Upper lobe of right lung (tissue), 1 donor: ENCODE results near the gene HOXD8. TPM values are rescaled to one million over a fixed set of nuclear protein-coding genes. Genes with fewer than 3 reads are reported as not detected.

Experiments used
- ATAC-seq: fragments of 200-7000 bp; cut with Tn5 transposase; one replicate; pipeline ENCODE4 v1.9.1; 2020; ENCODE audit warnings: mild to moderate bottlenecking, moderate library complexity
- DNase-seq: peaks from one replicate; pipeline ENCODE4 v3.0.0-alpha.2; 2020
- H3K27ac ChIP-seq: fragments of 200-600 bp; one replicate; pipeline ENCODE4 v1.8.0; 2022
- H3K27me3 ChIP-seq: fragments of 200-600 bp; one replicate; pipeline ENCODE4 v1.8.0; 2022; ENCODE audit warnings: mild to moderate bottlenecking
- H3K36me3 ChIP-seq: fragments of 200-600 bp; one replicate; pipeline ENCODE4 v1.8.0; 2022
- H3K4me1 ChIP-seq: fragments of 200-600 bp; one replicate; pipeline ENCODE4 v1.8.0; 2022
- H3K4me3 ChIP-seq: fragments of 200-600 bp; one replicate; pipeline ENCODE4 v1.8.0; 2022; ENCODE audit warnings: mild to moderate bottlenecking
- H3K9me3 ChIP-seq: fragments of 200-600 bp; one replicate; pipeline ENCODE4 v1.8.0; 2022
- intact Hi-C: fragments of 100-400 bp; cut with DNase I; formaldehyde crosslinking; loops from one replicate; pipeline ENCODE4 v1.11.0; 2022
- total RNA-seq: library from RNA; stranded (reverse); fragmentation: NEBNext Ultra II Directional; extraction: Animal tissue kit (Norgen Biotek cat#: 25700); gene quantifications from one replicate; pipeline ENCODE4 v1.2.1, GENCODE V29; 2021
- TF ChIP-seq, protein P1 (sequence below): fragments of 200-600 bp; IDR thresholded peaks from one replicate; pipeline ENCODE4 v1.8.0; 2022; ENCODE audit warnings: antibody characterized with exemption
- donor health status: DM: no; HTN: yes; CAD: no; lungs with severe emphysema.

Gene HOXD8
- total RNA-seq, 1 donor from 2014 or later = 2.6 TPM

DNA sequence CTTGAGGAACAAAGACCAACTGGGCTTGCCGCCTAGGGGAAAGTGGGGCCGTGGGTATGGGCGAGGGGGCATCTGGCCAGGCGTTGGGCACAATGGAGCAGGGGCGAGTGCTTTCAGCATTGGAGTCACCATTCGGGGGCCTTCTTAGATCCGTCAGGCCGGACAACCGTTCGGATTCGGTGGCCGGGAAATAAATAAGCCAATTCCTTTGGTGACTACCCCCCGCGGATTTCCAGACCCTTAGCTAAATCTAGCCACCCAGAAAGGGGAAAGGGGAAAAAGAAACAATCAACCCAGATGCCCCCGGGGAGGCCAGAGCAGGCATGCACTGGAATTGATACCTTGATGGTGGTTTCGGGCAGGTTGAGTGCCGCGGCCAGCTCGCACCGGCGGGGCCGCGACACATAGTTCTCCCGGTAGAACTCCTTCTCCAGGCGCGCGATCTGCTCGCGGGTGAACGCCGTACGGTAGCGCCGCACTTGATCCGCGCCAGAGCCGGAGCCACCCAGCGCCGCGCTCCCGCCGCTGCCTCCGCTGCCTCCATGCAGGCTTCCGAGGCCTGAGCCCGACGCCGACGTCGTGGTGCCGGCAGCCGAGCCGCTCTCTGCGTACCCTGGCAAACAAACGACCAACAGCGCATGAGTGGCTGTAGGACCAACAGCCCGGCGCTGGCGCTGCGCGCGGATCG is 47.5 kb upstream of the HOXD8 start:
- H3K27ac ChIP-seq = no peak overlapping the region
- TF ChIP-seq, protein P1, sequence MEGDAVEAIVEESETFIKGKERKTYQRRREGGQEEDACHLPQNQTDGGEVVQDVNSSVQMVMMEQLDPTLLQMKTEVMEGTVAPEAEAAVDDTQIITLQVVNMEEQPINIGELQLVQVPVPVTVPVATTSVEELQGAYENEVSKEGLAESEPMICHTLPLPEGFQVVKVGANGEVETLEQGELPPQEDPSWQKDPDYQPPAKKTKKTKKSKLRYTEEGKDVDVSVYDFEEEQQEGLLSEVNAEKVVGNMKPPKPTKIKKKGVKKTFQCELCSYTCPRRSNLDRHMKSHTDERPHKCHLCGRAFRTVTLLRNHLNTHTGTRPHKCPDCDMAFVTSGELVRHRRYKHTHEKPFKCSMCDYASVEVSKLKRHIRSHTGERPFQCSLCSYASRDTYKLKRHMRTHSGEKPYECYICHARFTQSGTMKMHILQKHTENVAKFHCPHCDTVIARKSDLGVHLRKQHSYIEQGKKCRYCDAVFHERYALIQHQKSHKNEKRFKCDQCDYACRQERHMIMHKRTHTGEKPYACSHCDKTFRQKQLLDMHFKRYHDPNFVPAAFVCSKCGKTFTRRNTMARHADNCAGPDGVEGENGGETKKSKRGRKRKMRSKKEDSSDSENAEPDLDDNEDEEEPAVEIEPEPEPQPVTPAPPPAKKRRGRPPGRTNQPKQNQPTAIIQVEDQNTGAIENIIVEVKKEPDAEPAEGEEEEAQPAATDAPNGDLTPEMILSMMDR = no peak
- H3K4me3 ChIP-seq = no peak overlapping the region
- ATAC-seq = no peak
- H3K36me3 ChIP-seq = no peaks in the 10 kb centered on the region
- intact Hi-C loops = no loop called here
- no peaks in the 10 kb centered on the region for H3K9me3 ChIP-seq
- H3K27me3 ChIP-seq = peaks cover 97% of the 10 kb centered on the region
- no peaks in the 10 kb centered on the region for H3K4me1 ChIP-seq
- DNase-seq = no peak

DNA sequence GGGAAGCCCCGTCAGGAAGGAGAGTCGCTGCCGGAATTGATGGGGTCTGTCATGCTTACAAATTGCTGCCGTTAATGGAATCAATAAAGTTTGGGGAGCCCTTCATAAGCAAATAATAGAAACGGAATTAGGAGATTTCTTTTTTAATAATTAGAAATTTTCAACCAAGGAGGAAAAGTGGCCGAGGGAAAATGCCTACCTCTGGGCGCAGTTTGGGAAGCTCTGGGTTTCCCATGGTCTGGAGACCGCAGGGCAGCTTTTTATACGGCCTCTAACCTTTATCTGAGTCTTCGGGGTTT is 47.0 kb upstream of the HOXD8 start:
- H3K9me3 ChIP-seq = no peaks in the 10 kb centered on the region
- DNase-seq = no peak
- ATAC-seq = no peak
- TF ChIP-seq, protein P1 = no peak
- peaks cover 97% of the 10 kb centered on the region for H3K27me3 ChIP-seq
- H3K27ac ChIP-seq = no peak overlapping the region
- H3K36me3 ChIP-seq = no peaks in the 10 kb centered on the region
- H3K4me3 ChIP-seq = no peak overlapping the region
- intact Hi-C loops = no loop called here
- no peaks in the 10 kb centered on the region for H3K4me1 ChIP-seq

DNA sequence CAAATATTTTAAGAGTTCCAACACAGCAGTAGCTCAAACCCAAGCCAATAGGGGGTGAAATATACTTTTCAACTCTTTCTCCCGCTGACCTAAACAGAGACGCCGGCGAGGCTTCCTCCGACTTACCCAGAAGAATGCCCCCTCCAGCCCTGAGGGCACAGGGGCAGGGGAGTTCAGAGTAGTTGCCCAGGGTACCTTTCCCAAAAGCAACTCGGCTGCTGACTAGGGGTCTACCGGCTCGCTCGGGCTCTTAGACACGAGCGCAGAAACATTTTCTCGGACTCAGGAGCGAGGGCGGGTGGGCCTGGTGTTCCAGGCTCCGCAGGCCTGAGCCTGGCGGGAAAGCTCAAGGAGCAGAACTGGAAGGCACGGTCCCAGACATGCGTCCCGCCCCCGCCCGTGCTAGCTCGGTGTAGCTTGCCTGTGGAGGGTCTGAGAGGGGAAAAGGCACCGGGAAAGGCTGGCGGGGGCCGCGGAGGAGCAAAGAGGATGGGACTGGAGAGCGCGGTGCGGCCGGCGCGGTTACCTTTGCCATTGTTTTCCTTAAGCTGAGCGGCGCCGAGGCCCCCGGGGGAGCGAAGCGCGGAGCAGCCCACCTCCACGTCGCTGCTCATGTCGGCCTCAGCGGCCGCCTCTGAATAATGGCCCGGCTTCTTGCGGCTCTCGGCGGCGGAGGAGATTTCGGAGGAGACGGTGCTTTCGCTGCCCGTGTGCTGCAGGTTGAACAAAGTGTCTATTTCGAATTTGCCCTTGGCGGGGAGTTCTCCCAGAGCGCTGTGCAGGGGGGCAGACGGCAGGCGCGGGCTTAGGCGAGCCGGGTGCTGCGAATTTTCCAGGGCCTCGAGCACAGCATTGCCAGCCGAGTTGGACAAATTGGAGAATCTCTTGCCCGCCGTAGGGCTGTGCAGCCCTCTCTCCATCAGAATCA is 46.4 kb upstream of the HOXD8 start:
- TF ChIP-seq, protein P1 = no peak
- Histone ChIP-seq H3K4me1 (peaks cover 4% of the 10 kb centered on the region), H3K27me3 (peaks cover 97% of the 10 kb centered on the region), H3K9me3 (no peaks in the 10 kb centered on the region), H3K27ac (no peak overlapping the region), H3K4me3 (no peak overlapping the region), H3K36me3 (no peaks in the 10 kb centered on the region)
- ATAC-seq (no peak), DNase-seq (no peak)
- intact Hi-C loops = no loop called here

DNA sequence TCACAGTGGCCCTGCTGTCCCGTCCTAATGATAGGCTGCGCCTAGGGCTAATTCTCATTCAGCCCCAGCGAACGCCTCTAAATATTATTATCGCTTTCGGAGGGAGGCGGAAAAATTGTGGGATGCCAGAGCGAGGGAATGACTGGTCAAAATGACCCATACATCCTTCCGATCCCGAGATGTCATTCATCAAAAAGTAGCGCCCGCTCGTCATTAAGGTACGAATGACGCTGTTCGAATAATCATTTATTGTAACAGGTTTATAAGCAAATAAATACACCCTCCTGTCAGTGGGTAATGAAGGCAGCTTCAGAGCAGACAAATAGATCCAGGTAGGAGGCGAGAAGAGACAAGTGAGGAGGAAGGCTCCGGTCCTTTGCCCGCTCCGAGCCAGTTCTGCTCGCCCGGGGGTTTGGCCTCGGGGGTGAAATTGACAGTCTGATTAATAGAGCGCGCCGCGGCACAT is 45.7 kb upstream of the HOXD8 start, which contains the start of gene EVX2:
EVX2 (minus strand) TSS at position 167 of the 466 bp plus-strand sequence. CDS start 186 bp downstream, outside the sequence.
- intact Hi-C loops = no loop called here
- H3K27me3 ChIP-seq = peaks cover 97% of the 10 kb centered on the region
- H3K27ac ChIP-seq = no peak within 1 kb of the TSS
- ATAC-seq (no peak), DNase-seq (no peak)
- no peaks in the 10 kb centered on the region for H3K36me3 ChIP-seq
- TF ChIP-seq, protein P1 = no peak
- no peak within 1 kb of the TSS for H3K4me3 ChIP-seq
- H3K4me1 ChIP-seq = peaks cover 10% of the 10 kb centered on the region
- H3K9me3 ChIP-seq = no peaks in the 10 kb centered on the region

DNA sequence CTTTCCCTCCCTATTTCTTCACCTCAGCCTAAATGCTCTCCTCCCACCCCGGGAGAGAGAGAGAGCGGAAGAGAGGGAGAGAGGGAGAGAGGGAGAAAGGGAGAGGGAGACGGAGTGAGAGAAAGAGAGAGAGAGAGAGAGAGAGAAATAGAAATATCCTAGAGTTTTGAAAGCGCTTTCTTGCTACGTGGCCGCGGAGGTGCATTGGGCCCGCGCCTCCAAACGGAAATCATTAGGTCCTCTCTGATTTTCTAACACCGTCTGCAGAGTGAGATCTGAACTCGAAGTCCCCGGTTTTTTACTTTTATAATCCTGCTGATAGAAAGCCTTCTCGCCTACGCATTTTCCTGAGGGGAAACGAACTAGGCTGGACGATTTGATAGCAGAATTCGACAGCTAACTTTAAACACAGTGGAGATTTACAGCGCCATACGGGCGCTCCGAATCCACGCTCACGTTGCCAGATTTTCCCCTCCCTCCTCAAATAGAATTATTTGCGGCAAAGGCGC is 44.8 kb upstream of the HOXD8 start:
- intact Hi-C loops = no loop called here
- ATAC-seq (no peak), DNase-seq (no peak)
- H3K27ac ChIP-seq = no peak overlapping the region
- no peaks in the 10 kb centered on the region for H3K36me3 ChIP-seq
- no peaks in the 10 kb centered on the region for H3K9me3 ChIP-seq
- H3K4me1 ChIP-seq = peaks cover 10% of the 10 kb centered on the region
- H3K4me3 ChIP-seq = no peak overlapping the region
- TF ChIP-seq, protein P1 = no peak
- H3K27me3 ChIP-seq = peaks cover 97% of the 10 kb centered on the region
